Limb (tissue), 2 donors: ENCODE results near the gene CALY.

ENCODE experiments used
- DNase-seq, 2 donors: peaks; one replicate each; pipeline ENCODE4 v3.0.0-alpha.2; 2016; ENCODE audit errors: extremely low spot score in 2 of 2

The CALY gene

DNA sequence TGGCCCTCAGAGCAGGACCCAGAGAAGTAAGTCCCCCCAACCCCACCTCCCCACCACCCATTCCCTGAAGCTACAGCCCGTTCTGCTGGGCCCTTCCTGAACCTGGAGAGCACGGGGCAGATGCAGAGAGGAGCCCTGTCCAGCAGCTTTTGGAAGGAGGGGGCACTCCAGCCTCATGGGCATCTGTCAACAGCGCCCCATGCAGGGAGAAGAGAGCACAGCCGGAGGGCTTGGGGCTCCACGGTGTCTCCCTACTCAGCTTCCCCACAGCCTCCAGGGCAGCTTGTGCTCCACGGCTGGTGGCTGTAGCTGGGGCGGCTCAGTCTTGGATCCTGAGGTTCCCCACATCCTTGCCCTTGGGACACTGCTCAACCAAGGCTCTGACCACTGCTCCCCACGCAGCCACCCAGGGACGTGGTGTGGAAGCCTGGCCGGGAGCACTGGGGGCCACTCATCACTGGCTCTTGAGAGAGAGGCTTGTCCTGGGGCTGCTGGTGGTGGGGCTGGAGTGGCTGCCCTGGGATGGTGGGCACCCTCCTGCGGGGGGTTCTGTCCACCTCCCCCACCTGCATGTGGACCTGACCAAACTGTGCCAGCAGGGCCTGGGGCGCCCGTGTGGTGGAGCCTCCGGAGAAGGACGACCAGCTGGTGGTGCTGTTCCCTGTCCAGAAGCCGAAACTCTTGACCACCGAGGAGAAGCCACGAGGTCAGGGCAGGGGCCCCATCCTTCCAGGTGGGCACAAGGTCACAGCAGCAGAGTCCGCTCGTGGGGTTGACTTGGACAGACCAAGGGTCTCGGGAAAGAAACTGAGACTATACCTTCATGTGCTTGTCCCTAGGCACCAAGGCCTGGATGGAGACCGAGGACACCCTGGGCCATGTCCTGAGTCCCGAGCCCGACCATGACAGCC is 15.0 kb upstream of the CALY start:
- no peak for DNase-seq

DNA sequence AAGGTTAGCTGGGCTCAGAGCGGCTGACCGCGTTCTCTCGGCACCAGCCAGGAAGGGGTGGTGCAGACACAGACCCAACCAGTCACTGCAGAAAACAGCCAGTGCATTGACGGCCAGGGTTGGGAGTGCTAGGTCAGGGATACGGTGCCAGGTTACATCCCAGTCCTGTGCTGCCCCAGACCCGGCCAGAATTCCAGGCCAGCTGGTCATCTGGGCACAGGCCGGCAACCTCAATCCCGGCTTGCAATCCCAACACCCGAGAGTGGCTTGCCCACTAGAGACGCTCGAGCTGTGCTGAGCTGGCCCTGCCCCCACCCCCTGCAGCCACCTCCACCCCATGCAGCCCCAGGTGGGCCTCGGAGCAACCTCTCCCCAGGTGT is 14.2 kb upstream of the CALY start:
- DNase-seq, result no peak

DNA sequence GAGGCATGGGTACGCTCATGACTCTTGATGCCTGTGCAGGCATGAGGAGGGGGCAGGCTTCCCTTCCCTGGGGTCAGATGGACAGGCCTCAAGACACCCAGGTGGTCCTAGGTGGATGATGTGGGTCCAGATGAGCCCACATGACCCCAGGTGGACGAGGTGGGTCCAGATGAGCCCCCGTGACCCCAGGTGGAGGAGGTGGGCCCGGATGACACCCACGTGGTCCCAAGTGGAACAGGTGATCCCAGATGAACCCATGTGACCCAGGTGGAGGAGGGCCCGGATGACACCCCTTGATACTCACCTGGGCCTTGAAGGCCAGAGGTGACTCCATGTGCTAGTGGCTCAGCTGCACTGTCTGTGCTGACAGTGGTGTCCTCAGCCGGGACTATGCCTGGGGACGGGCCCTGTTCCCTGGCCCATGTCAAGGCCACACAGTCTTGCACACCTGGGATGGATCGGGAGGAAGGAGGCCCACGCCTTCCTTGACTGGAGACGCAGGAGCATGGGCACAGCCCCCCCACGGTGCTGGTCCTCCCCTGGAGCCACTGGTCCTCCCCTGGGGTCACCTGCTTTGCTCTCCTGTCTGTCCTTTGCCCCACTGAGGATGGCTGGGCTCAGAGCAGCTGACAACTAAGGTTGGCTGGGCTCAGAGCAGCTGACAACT is 13.7 kb upstream of the CALY start:
- DNase-seq, result no peak

DNA sequence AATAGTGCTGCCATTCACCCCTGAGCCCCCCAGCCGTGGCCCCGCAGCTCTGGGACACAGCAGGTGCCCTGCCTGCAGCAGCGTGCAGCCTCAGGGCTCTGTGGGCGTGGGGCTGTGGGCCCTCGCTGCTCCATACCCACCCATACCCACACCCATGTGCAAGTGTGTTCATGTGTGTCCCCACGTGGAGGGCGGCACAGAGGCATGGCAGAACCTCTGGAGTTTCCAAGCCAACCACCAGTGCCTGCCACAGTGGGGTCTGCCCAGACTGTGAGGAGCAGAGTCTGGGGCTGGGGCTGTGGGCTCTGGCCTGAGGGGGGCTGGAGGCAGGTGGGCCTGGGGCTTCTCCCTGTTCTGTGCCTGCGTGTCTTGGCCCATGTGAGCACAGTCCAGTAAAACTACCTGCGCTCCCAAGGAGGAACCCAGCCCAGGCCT is 12.9 kb upstream of the CALY start:
- DNase-seq, result no peak

DNA sequence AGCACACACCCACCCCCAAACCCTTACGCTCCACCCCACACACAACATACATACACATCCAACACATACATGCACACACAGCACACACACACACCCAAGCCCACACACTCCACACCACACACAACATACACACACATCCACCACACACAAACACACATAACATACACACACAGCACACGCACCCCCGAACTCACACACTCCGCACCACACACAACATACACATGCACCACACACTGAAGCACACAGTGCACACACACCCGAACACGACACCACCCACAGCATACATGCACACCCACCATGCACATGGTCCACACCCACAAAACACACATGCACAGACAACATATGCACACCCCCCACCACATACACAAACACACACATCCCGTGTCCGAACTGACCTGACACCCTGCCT is 12.5 kb upstream of the CALY start:
- DNase-seq, result no peak

DNA sequence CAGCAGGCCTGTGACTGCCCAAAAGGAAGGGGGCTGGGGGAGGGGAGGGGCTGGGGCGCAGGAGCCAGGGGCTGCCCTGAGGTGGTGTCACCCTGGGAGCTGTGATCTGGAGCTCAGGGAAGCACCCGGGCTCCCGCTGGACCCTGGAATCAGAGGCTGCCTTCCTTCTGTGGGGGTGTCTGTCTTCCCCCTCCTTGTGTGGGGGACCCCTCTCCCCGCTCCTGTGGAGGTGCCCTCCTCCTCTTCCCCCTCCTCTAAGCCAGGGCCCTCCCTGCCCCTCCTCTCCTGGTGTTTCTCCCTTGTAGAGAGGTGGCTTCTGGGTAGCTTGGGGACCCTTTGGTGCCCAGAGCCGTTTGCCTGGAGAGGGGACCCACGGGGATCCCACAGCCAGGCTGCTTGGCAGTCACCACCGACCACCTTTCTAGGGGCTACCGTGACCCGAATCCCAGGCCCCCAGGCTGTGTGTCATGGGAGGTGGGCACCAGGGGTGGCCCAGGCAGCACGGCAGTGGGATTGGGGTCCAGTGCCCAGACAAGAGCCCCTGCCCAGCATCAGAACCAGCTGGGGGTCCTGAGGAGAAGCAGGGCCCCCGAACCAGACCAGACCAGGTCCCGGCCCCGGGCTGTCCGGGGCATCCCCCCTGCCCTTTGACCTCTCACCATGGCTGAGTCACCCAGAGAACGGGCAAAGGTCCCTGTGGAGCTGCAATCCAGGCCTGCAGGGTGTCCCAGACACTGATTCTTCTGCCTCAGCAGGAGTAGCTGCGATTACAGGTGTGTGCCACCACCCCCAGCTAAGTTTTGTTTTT is 11.2 kb upstream of the CALY start:
- DNase-seq, result no peak

DNA sequence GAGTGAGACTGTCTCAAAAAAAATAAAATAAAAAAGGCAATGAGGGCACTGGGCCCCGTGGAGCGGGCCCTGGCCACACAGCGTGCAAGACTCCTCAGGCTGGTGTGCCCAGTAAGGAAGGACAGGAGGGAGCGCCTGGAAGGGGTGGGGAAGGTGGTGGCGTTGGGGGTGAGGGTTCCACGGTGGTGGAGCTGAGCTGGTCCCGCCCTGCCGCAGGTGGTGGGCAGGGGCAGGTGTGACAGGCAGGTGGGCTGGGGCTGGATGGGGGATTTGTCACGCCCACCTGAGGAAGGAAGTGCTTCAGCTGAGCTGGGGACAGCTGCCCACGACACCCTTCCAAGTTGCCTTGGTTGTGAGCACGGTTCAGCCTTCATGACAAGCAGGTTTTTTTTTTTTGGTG is 9.7 kb upstream of the CALY start:
- no peak for DNase-seq

DNA sequence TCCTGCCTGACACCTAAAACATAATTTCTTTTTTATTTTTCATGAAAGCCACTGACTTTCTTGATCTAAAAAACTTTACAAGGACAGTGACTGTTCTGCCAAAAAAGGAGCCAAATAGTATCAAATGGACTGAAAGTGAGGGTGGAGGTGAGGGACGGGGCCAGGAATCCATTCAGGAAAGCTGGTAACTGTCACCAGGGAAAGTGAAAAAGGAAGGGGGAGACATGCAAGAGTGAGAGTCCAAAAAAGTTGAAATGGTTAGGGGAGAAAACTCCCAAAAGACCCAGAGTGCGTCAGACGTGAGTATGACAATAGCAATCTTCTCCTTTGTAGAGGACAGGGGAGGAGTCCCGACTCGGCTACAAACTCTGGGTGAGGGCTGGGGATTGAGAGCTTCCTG is 7.5 kb upstream of the CALY start:
- DNase-seq, result no peak

DNA sequence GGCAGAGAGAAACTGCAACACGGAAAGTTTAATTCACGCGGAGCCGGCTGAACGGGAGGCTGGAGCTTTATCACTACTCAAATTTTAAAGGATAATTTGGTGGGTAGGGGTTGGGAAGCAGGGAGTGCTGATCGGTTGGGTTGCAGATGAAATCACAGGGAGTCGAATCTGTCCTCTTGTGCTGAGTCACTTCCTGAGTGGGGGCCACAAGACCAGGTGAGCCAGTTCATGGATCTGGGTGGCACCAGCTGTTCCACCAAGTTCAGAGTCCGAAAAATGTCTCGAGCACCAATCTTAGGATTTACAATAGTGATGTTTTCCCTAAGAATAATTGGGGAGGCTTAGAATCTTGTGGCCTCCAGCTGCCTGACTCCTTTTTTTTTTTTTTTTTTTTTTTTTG is 6.9 kb upstream of the CALY start:
- DNase-seq, result no peak

DNA sequence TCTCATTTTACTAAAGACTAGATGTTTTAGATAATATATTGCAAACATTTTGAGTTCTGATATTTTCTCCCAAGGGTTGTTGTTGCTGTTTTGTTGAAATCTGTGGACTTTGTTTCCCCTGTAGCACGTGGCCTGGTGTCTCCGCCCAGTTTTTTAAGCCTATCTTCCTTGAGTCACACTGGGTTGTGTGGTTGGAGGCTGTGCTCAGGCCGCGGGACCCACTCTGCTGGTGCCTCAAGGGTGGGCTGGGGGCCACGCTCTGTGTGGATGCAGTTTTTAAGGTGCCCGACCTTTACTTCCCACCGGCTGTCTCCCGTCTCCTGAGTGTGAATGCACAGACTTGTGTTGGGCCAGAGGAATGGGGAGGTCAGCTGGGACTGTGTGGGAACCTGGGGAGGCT is 6.2 kb upstream of the CALY start:
- DNase-seq, result no peak

DNA sequence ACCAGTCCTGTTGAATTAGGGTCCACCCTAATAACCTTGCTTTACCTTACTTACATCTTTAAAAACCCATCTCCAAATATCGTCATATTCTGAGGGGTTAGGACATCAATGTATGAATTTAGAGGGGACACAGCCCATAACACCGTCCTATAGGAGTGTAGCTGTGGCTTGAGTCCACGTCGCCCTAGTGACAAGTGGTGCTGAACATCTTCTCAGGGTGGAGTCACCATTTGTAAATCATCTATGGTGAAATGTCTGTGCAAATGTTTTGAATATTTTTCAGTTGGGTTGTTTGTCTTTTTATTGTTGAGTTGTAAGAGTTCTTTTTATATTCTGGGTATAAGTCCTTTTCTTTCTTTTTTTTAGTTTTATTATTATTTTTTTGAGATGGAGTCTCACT is 5.3 kb upstream of the CALY start:
- no peak for DNase-seq

DNA sequence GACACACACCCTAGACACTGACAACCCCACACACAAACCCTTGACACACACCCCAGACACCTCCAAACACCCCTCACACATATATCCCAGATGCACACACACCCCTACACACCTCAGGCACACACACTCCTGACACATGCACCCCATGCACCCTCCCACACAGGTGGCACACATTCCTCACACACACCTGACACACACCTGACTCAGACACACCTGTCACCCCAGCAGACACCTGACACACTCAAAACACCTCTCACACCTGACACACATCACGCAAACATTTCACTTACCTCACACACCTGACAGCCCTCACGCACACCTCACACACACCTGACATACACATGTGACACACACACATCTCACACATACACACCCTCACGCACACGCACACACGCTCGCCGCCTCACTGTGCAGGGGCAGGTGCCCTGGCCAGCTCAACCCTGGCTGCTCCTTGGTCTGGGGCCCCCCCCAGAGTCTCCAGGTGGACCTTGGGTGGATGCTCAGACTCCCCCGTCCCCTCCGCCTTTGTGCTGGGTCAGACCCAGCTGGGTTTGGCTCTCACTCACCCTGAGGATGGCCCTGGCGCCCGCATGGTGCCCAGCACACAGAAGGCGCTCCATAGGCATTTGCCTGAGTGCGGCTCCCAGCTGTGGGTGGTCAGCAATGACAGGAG is 3.1 kb upstream of the CALY start:
- DNase-seq, result no peak

DNA sequence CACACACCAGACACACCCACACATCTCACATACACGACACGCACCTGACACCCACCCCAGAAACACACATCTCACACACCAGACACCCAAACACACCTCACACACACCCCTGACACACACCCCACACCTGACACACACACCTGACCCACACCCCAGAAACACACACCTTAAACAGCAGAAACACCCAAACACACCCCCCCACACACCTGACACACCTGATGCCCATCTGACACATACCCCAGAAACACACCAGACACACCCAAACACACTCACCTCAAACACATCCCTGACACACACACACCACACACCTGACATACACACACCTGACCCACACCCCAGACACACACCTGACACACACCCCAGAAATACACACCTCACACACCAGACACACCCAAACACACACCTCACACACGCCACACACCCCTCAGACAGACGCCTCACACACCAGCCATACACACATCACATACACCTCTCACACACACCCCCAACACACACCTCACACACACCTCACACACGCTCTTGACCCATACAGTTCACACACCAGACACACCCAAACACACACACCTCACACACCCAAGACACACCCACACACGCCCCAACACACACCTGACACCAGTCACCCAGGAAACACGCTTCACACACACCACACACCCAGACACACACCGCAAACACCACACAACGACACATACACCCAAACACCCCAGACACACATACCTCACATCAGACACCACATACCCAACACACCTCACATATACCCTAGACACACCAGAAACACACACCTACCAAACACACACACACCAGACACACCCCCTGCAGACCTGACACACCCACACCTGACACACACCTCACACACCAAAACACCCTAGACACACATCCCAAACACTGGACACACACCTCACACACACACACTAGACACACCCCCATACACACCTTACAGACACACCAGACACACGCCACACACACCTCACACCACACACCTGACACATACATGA is 1.7 kb upstream of the CALY start:
- DNase-seq, result no peak

DNA sequence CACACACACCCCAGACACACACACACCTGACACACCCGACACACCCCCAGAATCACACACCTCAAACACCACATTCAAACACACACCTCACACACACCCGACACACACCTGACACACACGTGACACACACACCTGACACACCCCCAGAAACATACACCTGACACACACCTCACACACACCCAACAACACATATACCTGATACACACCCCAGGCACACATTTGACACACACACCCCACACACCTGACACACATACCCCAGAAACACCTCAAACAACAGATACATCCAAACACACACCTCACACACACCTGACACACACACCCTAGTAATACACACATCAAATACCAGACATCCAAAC is 652 bp upstream of the CALY start:
- DNase-seq, result no peak

DNA sequence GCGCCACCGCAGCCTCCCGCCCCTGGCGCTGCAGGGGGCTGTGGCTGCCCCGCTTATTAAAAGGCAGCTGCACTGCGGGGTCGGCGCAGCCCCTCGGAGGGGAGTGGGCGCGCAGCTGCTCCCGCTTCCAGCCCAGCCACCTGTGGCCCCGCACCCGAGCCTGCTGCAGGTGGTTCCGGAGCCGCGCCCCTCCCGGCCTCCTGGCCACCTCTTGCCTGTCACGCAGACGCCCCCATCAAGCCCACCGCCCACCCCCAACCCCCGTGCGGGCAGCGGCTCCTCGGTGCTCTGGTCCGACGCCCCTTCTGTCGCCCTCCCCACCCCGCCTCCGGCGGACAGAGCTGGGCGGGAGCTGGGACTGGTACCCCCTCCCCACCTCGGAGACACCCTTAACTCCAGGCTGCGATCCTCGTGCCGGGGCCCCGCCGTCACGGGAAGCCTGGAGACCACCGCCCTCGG is 549 bp downstream of the CALY start:
- DNase-seq, result no peak

DNA sequence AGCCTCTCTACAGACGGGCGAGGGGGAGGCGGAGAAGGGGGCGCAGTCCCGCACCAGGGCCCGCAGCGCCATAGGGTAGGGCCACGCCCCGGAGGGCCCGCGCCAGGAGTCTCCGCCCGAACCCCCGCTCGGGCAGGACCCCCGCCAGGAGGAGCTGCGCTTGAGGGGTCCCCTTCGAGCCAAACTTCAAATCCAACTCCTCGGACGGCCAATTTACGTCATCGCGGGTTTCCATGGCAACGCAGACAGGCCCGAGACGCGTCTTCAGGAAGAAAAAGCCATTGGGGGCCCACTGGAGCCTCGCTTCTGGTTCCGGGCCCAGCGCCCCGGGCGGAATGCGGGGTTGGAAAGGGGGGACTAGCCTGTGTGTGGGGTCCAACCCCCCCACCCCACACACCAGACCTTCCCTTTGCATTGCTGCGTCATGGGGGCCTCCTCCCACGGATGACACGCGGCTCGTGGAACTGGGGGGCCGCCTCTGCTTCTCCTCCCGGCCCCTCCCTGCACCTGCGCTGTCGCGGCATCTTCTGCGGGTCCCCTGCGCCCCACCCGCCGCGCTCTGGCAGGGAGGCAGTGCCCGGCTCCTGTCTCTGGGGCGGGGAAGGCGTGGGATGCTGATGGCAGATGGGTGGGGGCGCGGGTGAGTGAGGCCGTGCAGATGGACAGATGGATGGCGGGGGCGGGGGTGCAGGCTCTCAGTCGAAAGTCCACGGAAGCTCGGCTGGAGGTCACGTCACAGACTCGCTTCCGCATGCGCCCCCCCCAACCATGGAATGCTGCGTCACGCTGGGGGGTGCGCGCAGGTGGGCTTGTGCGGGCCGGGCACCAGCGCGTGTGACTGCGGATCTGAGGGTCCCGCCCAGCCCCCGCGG is 1.2 kb downstream of the CALY start:
- peak; percentile 51 to 88 for DNase-seq

DNA sequence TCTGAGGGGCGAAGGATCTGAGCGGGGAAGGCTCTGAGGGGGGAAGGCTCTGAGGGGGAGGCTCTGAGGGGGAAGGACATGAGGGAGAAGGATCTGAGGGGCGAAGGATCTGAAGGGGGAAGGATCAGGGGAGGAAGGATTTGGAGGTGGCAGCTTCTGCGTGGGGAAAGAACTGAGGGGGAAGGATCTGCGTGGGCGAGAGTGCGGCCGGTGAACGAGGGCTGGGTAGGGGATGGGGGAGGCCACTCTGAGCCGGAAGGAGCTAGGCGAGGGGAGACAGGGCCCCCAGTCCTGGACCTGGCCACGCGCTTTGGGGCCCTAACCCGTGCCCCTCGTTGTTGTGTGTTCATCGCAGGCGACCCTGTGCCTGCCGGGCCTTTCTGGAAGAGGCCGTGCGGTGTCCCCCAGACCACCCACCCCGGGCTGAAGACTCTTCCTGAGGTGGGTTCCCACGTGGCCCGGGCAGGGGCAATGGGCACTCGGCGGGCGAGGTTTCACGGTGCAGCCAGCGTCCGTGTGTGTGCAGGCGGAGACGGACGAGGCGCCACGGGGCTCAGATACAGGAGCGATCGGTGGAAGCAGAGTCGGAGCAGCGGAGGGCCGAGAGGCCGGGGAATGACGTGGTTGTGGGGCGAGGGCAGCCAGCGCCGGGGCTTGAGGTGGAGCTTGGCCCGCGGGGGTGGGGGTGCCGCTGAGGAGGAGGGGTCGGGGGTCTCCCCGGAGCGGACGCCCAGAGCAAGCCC is 2.0 kb downstream of the CALY start:
- no peak for DNase-seq

DNA sequence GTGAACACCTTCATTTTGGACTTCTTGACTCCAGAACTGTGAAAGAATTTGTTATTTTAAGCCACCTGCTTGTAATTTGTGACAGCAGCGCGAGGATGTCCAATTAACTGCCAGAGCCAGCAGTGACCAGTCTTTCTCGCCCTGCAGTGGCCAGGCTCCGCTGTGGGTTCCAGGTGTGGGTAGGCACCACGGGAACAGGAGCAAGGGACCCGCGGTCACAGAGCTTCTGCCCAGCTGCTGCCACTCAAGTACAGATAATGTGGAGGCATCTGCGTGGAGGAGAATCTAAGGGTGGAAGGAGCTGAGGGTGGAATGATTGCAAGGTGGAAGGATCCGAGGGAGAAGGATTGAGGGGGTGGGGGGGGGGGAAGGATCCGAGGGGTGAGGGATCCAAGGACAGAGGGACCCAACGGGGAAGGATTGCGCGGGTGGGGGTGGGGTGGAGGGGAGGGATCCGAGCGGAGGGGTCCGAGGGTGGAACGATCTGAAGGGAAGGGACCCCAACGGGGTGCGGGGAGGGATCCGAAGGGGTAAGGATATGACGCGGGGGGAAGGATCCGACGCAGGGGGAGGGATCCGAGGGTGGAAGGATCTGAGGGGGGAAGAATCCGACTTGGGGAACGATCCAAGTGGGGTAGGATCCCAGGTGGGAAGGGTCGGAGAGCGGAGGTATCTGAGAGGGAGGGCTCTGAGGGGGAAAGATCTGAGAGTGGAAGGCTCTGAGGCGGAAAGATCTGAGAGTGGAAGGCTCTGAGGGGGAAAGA is 3.6 kb downstream of the CALY start:
- DNase-seq, result no peak
